Stimulated activated naive B cell treated with anti-CD40 and anti-IgM and Interleukin-4, amounts not matched to agents 10 μg/mL and 1 μg/mL and 100 μg/mL, for 72 hours (primary cell): ENCODE results near the gene WDPCP.

Experiments used
- ATAC-seq, 2 donors: fragments of 150-1000 bp; cut with Tn5 transposase; replicated peaks; 2 replicates each; pipeline ENCODE4 v1.10.0; 2021; ENCODE audit warnings: moderate library complexity in 1 of 2
- DNase-seq: peaks from one replicate; pipeline ENCODE4 v3.0.0; 2021
- H3K27ac Mint-ChIP-seq: one replicate; pipeline ENCODE4 v1.8.0; 2022; ENCODE audit warnings: mild to moderate bottlenecking, mixed read lengths
- H3K27me3 Mint-ChIP-seq, 2 donors: one replicate each; pipeline ENCODE4 v1.8.0; 2022; ENCODE audit warnings: mixed read lengths in 2 of 2
- H3K36me3 Mint-ChIP-seq, 2 donors: one replicate each; pipeline ENCODE4 v1.8.0; 2022; ENCODE audit warnings: mixed read lengths in 2 of 2, mild to moderate bottlenecking in 1 of 2
- H3K4me1 Mint-ChIP-seq, 2 donors: one replicate each; pipeline ENCODE4 v1.8.0; 2022; ENCODE audit warnings: mixed read lengths in 2 of 2, mild to moderate bottlenecking in 1 of 2
- H3K4me3 Mint-ChIP-seq, 2 donors: one replicate each; pipeline ENCODE4 v1.8.0; 2022; ENCODE audit warnings: mild to moderate bottlenecking in 2 of 2, mixed read lengths in 2 of 2, moderate library complexity in 1 of 2
- H3K9me3 Mint-ChIP-seq, 2 donors: one replicate each; pipeline ENCODE4 v1.8.0; 2022; ENCODE audit warnings: mixed read lengths in 2 of 2, mild to moderate bottlenecking in 1 of 2

Gene WDPCP

GRCh38 chr2:63124218-63124617, 464.1 kb downstream of the WDPCP start:
- ATAC-seq: peak; percentile 83 to 88
- H3K4me1 Mint-ChIP-seq: peaks cover 4 to 17% of the 10 kb centered on the region in 2 donors
- H3K27ac Mint-ChIP-seq: no peak overlapping the region
- DNase-seq: no peak
- peaks cover 5 to 8% of the 10 kb centered on the region in 2 donors for H3K36me3 Mint-ChIP-seq
- no peak overlapping the region for H3K4me3 Mint-ChIP-seq
- no peaks in the 10 kb centered on the region for H3K9me3 Mint-ChIP-seq
- no peaks in the 10 kb centered on the region for H3K27me3 Mint-ChIP-seq

GRCh38 chr2:63122921-63123320, 465.4 kb downstream of the WDPCP start:
- no peak overlapping the region for H3K27ac Mint-ChIP-seq
- DNase-seq: no peak
- no peak for ATAC-seq
- peaks cover 4 to 17% of the 10 kb centered on the region in 2 donors for H3K4me1 Mint-ChIP-seq
- peaks cover 8 to 11% of the 10 kb centered on the region in 2 donors for H3K36me3 Mint-ChIP-seq
- H3K4me3 Mint-ChIP-seq: no peak overlapping the region
- no peaks in the 10 kb centered on the region for H3K27me3 Mint-ChIP-seq
- H3K9me3 Mint-ChIP-seq: peaks cover 0 to 3% of the 10 kb centered on the region in 2 donors

- Mint-ChIP-seq H3K4me1 (peaks cover 4 to 17% of the 10 kb centered on the region in 2 donors), H3K36me3 (peaks cover 8 to 11% of the 10 kb centered on the region in 2 donors), H3K4me3 (no peak overlapping the region), H3K27ac (no peak overlapping the region), H3K9me3 (peaks cover 0 to 3% of the 10 kb centered on the region in 2 donors), H3K27me3 (no peaks in the 10 kb centered on the region)
- DNase-seq (no peak), ATAC-seq (no peak)
These were observed 467.0 kb downstream of the WDPCP start for GRCh38 chr2:63121055-63121834.

- peaks cover 4 to 10% of the 10 kb centered on the region in 2 donors for H3K9me3 Mint-ChIP-seq
- H3K27ac Mint-ChIP-seq: no peak overlapping the region
- no peak for DNase-seq
- ATAC-seq: no peak
- H3K36me3 Mint-ChIP-seq: peaks cover 8 to 11% of the 10 kb centered on the region in 2 donors
- no peak overlapping the region for H3K4me3 Mint-ChIP-seq
- no peaks in the 10 kb centered on the region for H3K27me3 Mint-ChIP-seq
- H3K4me1 Mint-ChIP-seq: peaks cover 0 to under 1% of the 10 kb centered on the region in 2 donors
These were observed 469.5 kb downstream of the WDPCP start for GRCh38 chr2:63118821-63119220.

GRCh38 chr2:63104482-63104881, 483.8 kb downstream of the WDPCP start:
- Mint-ChIP-seq H3K27me3 (peaks cover 0 to 16% of the 10 kb centered on the region in 2 donors), H3K36me3 (peaks cover 8 to 12% of the 10 kb centered on the region in 2 donors), H3K9me3 (peaks cover 22 to 30% of the 10 kb centered on the region in 2 donors), H3K4me1 (no peaks in the 10 kb centered on the region), H3K4me3 (no peak overlapping the region), H3K27ac (no peak overlapping the region)
- ATAC-seq (no peak), DNase-seq (no peak)

- Mint-ChIP-seq H3K27ac (no peak overlapping the region), H3K27me3 (peaks cover 0 to 16% of the 10 kb centered on the region in 2 donors), H3K4me3 (no peak overlapping the region), H3K4me1 (no peaks in the 10 kb centered on the region), H3K9me3 (peaks cover 22 to 30% of the 10 kb centered on the region in 2 donors), H3K36me3 (peaks cover 8 to 12% of the 10 kb centered on the region in 2 donors)
- DNase-seq (no peak), ATAC-seq (no peak)
These were observed 486.3 kb downstream of the WDPCP start for GRCh38 chr2:63101954-63102353.

- H3K36me3 Mint-ChIP-seq: peaks cover 0 to 4% of the 10 kb centered on the region in 2 donors
- H3K9me3 Mint-ChIP-seq: peaks cover 9 to 13% of the 10 kb centered on the region in 2 donors
- no peak overlapping the region for H3K4me3 Mint-ChIP-seq
- ATAC-seq (no peak), DNase-seq (no peak)
- H3K27me3 Mint-ChIP-seq: peaks cover 0 to 15% of the 10 kb centered on the region in 2 donors
- no peak overlapping the region for H3K27ac Mint-ChIP-seq
- H3K4me1 Mint-ChIP-seq: no peaks in the 10 kb centered on the region
These were observed 489.2 kb downstream of the WDPCP start for GRCh38 chr2:63099032-63099431.

- no peak overlapping the region for H3K4me3 Mint-ChIP-seq
- no peaks in the 10 kb centered on the region for H3K4me1 Mint-ChIP-seq
- DNase-seq: no peak
- H3K27me3 Mint-ChIP-seq: peaks cover 0 to 13% of the 10 kb centered on the region in 2 donors
- ATAC-seq: no peak
- H3K27ac Mint-ChIP-seq: no peak overlapping the region
- peaks cover 3% of the 10 kb centered on the region in 2 donors for H3K9me3 Mint-ChIP-seq
- H3K36me3 Mint-ChIP-seq: no peaks in the 10 kb centered on the region
These were observed 491.8 kb downstream of the WDPCP start for GRCh38 chr2:63096491-63096890.

GRCh38 chr2:63093502-63093901, 494.8 kb downstream of the WDPCP start:
- ATAC-seq (no peak), DNase-seq (no peak)
- Mint-ChIP-seq H3K9me3 (peaks cover 2 to 7% of the 10 kb centered on the region in 2 donors), H3K27me3 (peaks cover 6 to 11% of the 10 kb centered on the region in 2 donors), H3K27ac (no peak overlapping the region), H3K4me1 (no peaks in the 10 kb centered on the region), H3K4me3 (no peak overlapping the region), H3K36me3 (peaks cover 0 to 3% of the 10 kb centered on the region in 2 donors)

GRCh38 chr2:63092857-63093256, 495.4 kb downstream of the WDPCP start:
- Mint-ChIP-seq H3K27ac (no peak overlapping the region), H3K4me3 (no peak overlapping the region), H3K27me3 (peaks cover 6 to 11% of the 10 kb centered on the region in 2 donors), H3K36me3 (peaks cover 0 to 3% of the 10 kb centered on the region in 2 donors), H3K4me1 (no peaks in the 10 kb centered on the region), H3K9me3 (peaks cover 2 to 7% of the 10 kb centered on the region in 2 donors)
- ATAC-seq (no peak), DNase-seq (no peak)

- Mint-ChIP-seq H3K36me3 (peaks cover 0 to 3% of the 10 kb centered on the region in 2 donors), H3K4me1 (no peaks in the 10 kb centered on the region), H3K4me3 (no peak overlapping the region)
These were observed 495.9 kb downstream of the WDPCP start for GRCh38 chr2:63092401-63092800.

GRCh38 chr2:63086687-63087086, 501.6 kb downstream of the WDPCP start:
- H3K27me3 Mint-ChIP-seq: peaks cover 26 to 37% of the 10 kb centered on the region in 2 donors
- peaks cover 2 to 4% of the 10 kb centered on the region in 2 donors for H3K9me3 Mint-ChIP-seq
- DNase-seq (no peak), ATAC-seq (no peak)
- H3K4me1 Mint-ChIP-seq: no peaks in the 10 kb centered on the region
- peaks cover 0 to 3% of the 10 kb centered on the region in 2 donors for H3K36me3 Mint-ChIP-seq
- H3K27ac Mint-ChIP-seq: no peak overlapping the region
- H3K4me3 Mint-ChIP-seq: no peak overlapping the region

More at GRCh38 chr2:63092401-63092800, 495.9 kb downstream of the WDPCP start:
- Mint-ChIP-seq H3K27me3 (peaks cover 6 to 11% of the 10 kb centered on the region in 2 donors), H3K27ac (no peak overlapping the region), H3K9me3 (peaks cover 2 to 7% of the 10 kb centered on the region in 2 donors)
- no peak for ATAC-seq
- DNase-seq: no peak

GRCh38 chr2:63081404-63081803, 506.9 kb downstream of the WDPCP start:
- Mint-ChIP-seq H3K9me3 (no peaks in the 10 kb centered on the region), H3K4me3 (no peak overlapping the region), H3K27ac (no peak overlapping the region), H3K4me1 (no peaks in the 10 kb centered on the region), H3K27me3 (peaks cover 28 to 34% of the 10 kb centered on the region in 2 donors), H3K36me3 (no peaks in the 10 kb centered on the region)
- no peak for ATAC-seq
- DNase-seq: no peak

GRCh38 chr2:63078852-63079606, 509.2 kb downstream of the WDPCP start:
- no peaks in the 10 kb centered on the region for H3K4me1 Mint-ChIP-seq
- no peak for DNase-seq
- no peaks in the 10 kb centered on the region for H3K9me3 Mint-ChIP-seq
- peaks cover 7 to 27% of the 10 kb centered on the region in 2 donors for H3K27me3 Mint-ChIP-seq
- no peak overlapping the region for H3K4me3 Mint-ChIP-seq
- H3K27ac Mint-ChIP-seq: no peak overlapping the region
- peak in 1 of 2 donors; percentile 52 for ATAC-seq
- no peaks in the 10 kb centered on the region for H3K36me3 Mint-ChIP-seq
